SK-N-SH (cell line): ENCODE results near the gene PPIF. TPM values are rescaled to one million over a fixed set of nuclear protein-coding genes. Genes with fewer than 3 reads are reported as not detected.

Experiments used
- CTCF ChIA-PET: fragments of 300-600, 350-600 bp; formaldehyde crosslinking; extraction: SDS; loops from one replicate; lab custom pipeline; 2021; lab: Yijun Ruan, JAX
- POLR2A ChIA-PET: fragments of 350-600 bp; sonication (Branson Sonifier 250); formaldehyde crosslinking; extraction: SDS; loops from one replicate; lab custom pipeline; 2020; ENCODE audit warnings: antibody characterized with exemption, inconsistent platforms; lab: Yijun Ruan, JAX
- DNase-seq: peaks from one replicate; pipeline ENCODE4 v3.0.0; 2012
- H2AFZ ChIP-seq: fragments of 200-600 bp; sonication (generic); 2 replicates; pipeline ENCODE4 v1.8.1; 2016; ENCODE audit warnings: antibody characterized with exemption, mild to moderate bottlenecking, low read depth
- H3F3A ChIP-seq: fragments of 200-600 bp; sonication (generic); replicated peaks from 2 replicates; pipeline ENCODE3; 2016; ENCODE audit warnings: antibody characterized with exemption, mild to moderate bottlenecking; ENCODE audit not compliant: insufficient read depth
- H3K27ac ChIP-seq, 2 experiments: fragments of 200-500 bp in 1 of 2; fragments of 200-600 bp in 1 of 2; sonication (Bioruptor generic) in 1 of 2; sonication (generic), shearing (Covaris generic) in 1 of 2; 2 replicates each; pipeline versions ENCODE4 v1.5.1 to v1.6.1; 2014 to 2016; ENCODE audit warnings: low read depth in 2 of 2, inconsistent platforms in 1 of 2, low read length in 1 of 2, mild to moderate bottlenecking in 1 of 2, mixed read lengths in 1 of 2
- H3K27me3 ChIP-seq: fragments of 200-600 bp; sonication (generic), shearing (Covaris generic); 2 replicates; pipeline ENCODE4 v1.6.1; 2016; ENCODE audit warnings: mixed run types; ENCODE audit not compliant: insufficient read depth
- H3K36me3 ChIP-seq, 2 experiments: fragments of 200-500 bp in 1 of 2; fragments of 200-600 bp in 1 of 2; sonication (Bioruptor generic) in 1 of 2; sonication (generic) in 1 of 2; replicated peaks in 1 of 2; 2 replicates each; pipeline versions ENCODE3 to v1.5.1; 2014 to 2016; ENCODE audit warnings: low read length in 1 of 2, mild to moderate bottlenecking in 1 of 2; ENCODE audit not compliant: insufficient read depth in 2 of 2, control insufficient read depth in 1 of 2
- H3K4me1 ChIP-seq, 2 experiments: fragments of 200-500 bp in 1 of 2; fragments of 200-600 bp in 1 of 2; sonication (Bioruptor generic) in 1 of 2; sonication (generic), shearing (Covaris generic) in 1 of 2; 2 replicates each; pipeline versions ENCODE4 v1.5.1 to v1.6.1; 2014 to 2016; ENCODE audit warnings: low read depth in 1 of 2, low read length in 1 of 2, mixed run types in 1 of 2; ENCODE audit not compliant: insufficient read depth in 2 of 2, control insufficient read depth in 1 of 2
- H3K4me2 ChIP-seq: fragments of 200-600 bp; sonication (generic), shearing (Covaris generic); 2 replicates; pipeline ENCODE4 v1.6.1; 2017; ENCODE audit warnings: mixed run types
- H3K4me3 ChIP-seq, 2 experiments: fragments of 200-500 bp in 1 of 2; fragments of 200-600 bp in 1 of 2; sonication (Bioruptor generic) in 1 of 2; sonication (generic), shearing (Covaris generic) in 1 of 2; 2 replicates each; pipeline versions ENCODE4 v1.5.1 to v1.8.1; 2014 to 2016; ENCODE audit warnings: low read depth in 2 of 2, inconsistent platforms in 1 of 2, low read length in 1 of 2, mild to moderate bottlenecking in 1 of 2, mixed read lengths in 1 of 2, moderate library complexity in 1 of 2
- H3K79me2 ChIP-seq: fragments of 200-600 bp; sonication (generic); 2 replicates; pipeline ENCODE4 v1.8.1; 2017; ENCODE audit warnings: mild to moderate bottlenecking; ENCODE audit not compliant: insufficient read depth
- H3K9ac ChIP-seq: fragments of 200-600 bp; sonication (generic); 2 replicates; pipeline ENCODE4 v1.6.1; 2017; ENCODE audit warnings: mixed run types
- H3K9me2 ChIP-seq: fragments of 200-600 bp; sonication (generic); 2 replicates; pipeline ENCODE4 v1.6.1; 2017; ENCODE audit warnings: mixed run types
- H3K9me3 ChIP-seq: fragments of 200-600 bp; sonication (generic); 2 replicates; pipeline ENCODE4 v1.6.1; 2017; ENCODE audit warnings: mixed run types, mild to moderate bottlenecking, moderate library complexity
- H4K20me1 ChIP-seq: fragments of 200-600 bp; sonication (generic); 2 replicates; pipeline ENCODE4 v1.6.1; 2017; ENCODE audit warnings: mild to moderate bottlenecking, mixed run types; ENCODE audit not compliant: insufficient read depth
- CHD2 ChIP-seq: fragments of 150-350 bp; IDR thresholded peaks from 2 replicates; pipeline ENCODE4 v1.6.1; 2018; ENCODE audit warnings: low read length; ENCODE audit not compliant: partially characterized antibody
- FOSL2 ChIP-seq: IDR thresholded peaks from 2 replicates; pipeline ENCODE4 v1.4.0; 2012; ENCODE audit warnings: low read depth, mild to moderate bottlenecking, moderate library complexity, borderline replicate concordance
- FOXJ3 ChIP-seq: sonication (generic); formaldehyde crosslinking; IDR thresholded peaks from 2 replicates; pipeline ENCODE4 v1.5.1; 2020; ENCODE audit warnings: mild to moderate bottlenecking, missing genetic modification reagents
- FOXM1 ChIP-seq: IDR thresholded peaks from 2 replicates; pipeline ENCODE4 v1.4.0; 2012; ENCODE audit warnings: low read depth, mild to moderate bottlenecking
- GABPA ChIP-seq: IDR thresholded peaks from 2 replicates; pipeline ENCODE4 v1.4.0; 2012; ENCODE audit warnings: low read depth, mild to moderate bottlenecking
- GATA2 ChIP-seq: sonication (generic); formaldehyde crosslinking; IDR thresholded peaks from 2 replicates; pipeline ENCODE4 v1.5.0; 2020; ENCODE audit warnings: mild to moderate bottlenecking, missing genetic modification reagents
- JUND ChIP-seq: IDR thresholded peaks from 2 replicates; pipeline ENCODE4 v1.4.0; 2012
- MAX ChIP-seq: IDR thresholded peaks from 2 replicates; pipeline ENCODE4 v1.4.0; 2012; ENCODE audit warnings: low read depth
- MEF2A ChIP-seq: IDR thresholded peaks from 2 replicates; pipeline ENCODE4 v1.4.0; 2012; ENCODE audit warnings: low read depth, borderline replicate concordance
- MXI1 ChIP-seq: IDR thresholded peaks from 2 replicates; pipeline ENCODE4 v1.6.1; 2012; ENCODE audit warnings: mild to moderate bottlenecking, low read depth, low read length, improper control_type of control experiment
- NRF1 ChIP-seq: IDR thresholded peaks from 2 replicates; pipeline ENCODE4 v1.6.1; 2012; ENCODE audit warnings: low read depth, mild to moderate bottlenecking, low read length
- RAD21 ChIP-seq: IDR thresholded peaks from 2 replicates; pipeline ENCODE4 v1.6.1; 2012; ENCODE audit warnings: mild to moderate bottlenecking, low read length
- RCOR1 ChIP-seq: fragments of 150-350 bp; IDR thresholded peaks from 2 replicates; pipeline ENCODE4 v1.6.1; 2017; ENCODE audit warnings: antibody characterized with exemption, low read length
- REST ChIP-seq: IDR thresholded peaks from 2 replicates; pipeline ENCODE4 v1.6.1; 2012; ENCODE audit warnings: mild to moderate bottlenecking, low read depth, low read length, moderate library complexity
- RFX5 ChIP-seq: IDR thresholded peaks from 2 replicates; pipeline ENCODE4 v1.6.1; 2012; ENCODE audit warnings: mild to moderate bottlenecking, improper control_type of control experiment, low read length
- RXRA ChIP-seq: IDR thresholded peaks from 2 replicates; pipeline ENCODE4 v1.4.0; 2012; ENCODE audit warnings: low read depth, mild to moderate bottlenecking, borderline replicate concordance
- SIN3A ChIP-seq: IDR thresholded peaks from 2 replicates; pipeline ENCODE4 v1.6.1; 2012; ENCODE audit warnings: low read depth, mild to moderate bottlenecking, low read length, moderate library complexity, borderline replicate concordance
- TCF12 ChIP-seq: IDR thresholded peaks from 2 replicates; pipeline ENCODE4 v1.4.0; 2012
- TEAD4 ChIP-seq: IDR thresholded peaks from 2 replicates; pipeline ENCODE4 v1.4.0; 2012; ENCODE audit warnings: mild to moderate bottlenecking, borderline replicate concordance; ENCODE audit not compliant: insufficient read depth
- USF1 ChIP-seq: IDR thresholded peaks from 2 replicates; pipeline ENCODE4 v1.4.0; 2012; ENCODE audit warnings: low read depth, borderline replicate concordance
- USF2 ChIP-seq: fragments of 150-350 bp; IDR thresholded peaks from 2 replicates; pipeline ENCODE4 v1.6.1; 2017; ENCODE audit warnings: antibody characterized with exemption, low read length, low read depth, borderline replicate concordance
- YY1 ChIP-seq: IDR thresholded peaks from 2 replicates; pipeline ENCODE4 v1.4.0; 2012; ENCODE audit warnings: low read depth, mild to moderate bottlenecking
- ZBTB33 ChIP-seq: IDR thresholded peaks from 2 replicates; pipeline ENCODE4 v1.4.0; 2012; ENCODE audit warnings: low read depth, borderline replicate concordance
- WGBS: methylation state at CpG from one replicate; pipeline ENCODE4 v1.1.6; 2017; ENCODE audit warnings: low lambda C conversion rate; 5-methylcytosine and 5-hydroxymethylcytosine counted together
- polyA plus RNA-seq, 3 experiments: library from polyadenylated mRNA; depleted of rRNA; stranded (reverse); fragments of >200 nt; gene quantifications; 2 replicates each; pipeline ENCODE4 v1.2.3, GENCODE V29; 2012

PPIF gene
- polyA plus RNA-seq, 1 of the 3 experiments (the other 2 are of a cell fraction): 85.9 TPM

- TF ChIP-seq MXI1 (no peak), YY1 (no peak), RCOR1 (no peak), FOXJ3 (CRISPR knock-in tag) (no peak), SIN3A (no peak), MAX (no peak), TCF12 (peak; percentile 60), RAD21 (no peak), USF2 (no peak), GABPA (no peak)
Observed at GRCh38 chr10:79333513-79333912, 13.8 kb upstream of the PPIF start (continued).

GRCh38 chr10:79334573-79334972 lies 12.7 kb upstream of the PPIF start:
- ChIA-PET CTCF (interaction anchor here (1.8 kb wide), 1 partner anchor 12 kb away, joined by 11 read pairs; the partner anchor contains the start of gene PPIF), POLR2A (no interaction called here)
- DNase-seq: no peak
- no peaks in the 10 kb centered on the region for H4K20me1 ChIP-seq
- no peaks in the 10 kb centered on the region for H3K27me3 ChIP-seq
- peaks cover 0 to 9% of the 10 kb centered on the region in 2 experiments; a peak in 2 of 4 replicates for H3K4me1 ChIP-seq
- peak overlapping the region; percentile 42; the same call in 1 of the 2 replicates for H3K9ac ChIP-seq
- no peaks in the 10 kb centered on the region for H3K36me3 ChIP-seq
- no peaks in the 10 kb centered on the region for H3K9me3 ChIP-seq
- no peak overlapping the region for H3K4me2 ChIP-seq
- no peaks in the 10 kb centered on the region for H3K9me2 ChIP-seq
- peak overlapping the region in 1 of 2 experiments; percentile 86; a peak in 2 of 4 replicates for H3K27ac ChIP-seq
- H2AFZ ChIP-seq: no peak overlapping the region
- WGBS: 95% methylated on average over 2 of the region's 2 CpGs
- no peak overlapping the region for H3K4me3 ChIP-seq
- H3K79me2 ChIP-seq: no peaks in the 10 kb centered on the region
- H3F3A ChIP-seq: peaks cover 7% of the 10 kb centered on the region
- TF ChIP-seq GABPA: no peak
- TF ChIP-seq FOSL2: no peak
- no peak for TF ChIP-seq FOXJ3 (CRISPR knock-in tag)
- TF ChIP-seq NRF1: no peak
- TF ChIP-seq SIN3A: no peak
- no peak for TF ChIP-seq ZBTB33
- TF ChIP-seq REST: no peak
- no peak for TF ChIP-seq FOXM1
- TF ChIP-seq RFX5: no peak
- TF ChIP-seq RXRA: no peak
- TF ChIP-seq CHD2: no peak
- no peak for TF ChIP-seq USF1
- no peak for TF ChIP-seq GATA2 (CRISPR knock-in tag)
- TF ChIP-seq JUND: no peak
- no peak for TF ChIP-seq TEAD4
- TF ChIP-seq MEF2A: no peak
- no peak for TF ChIP-seq USF2
